NCI-H2196 (cell line): ENCODE measurements around the gene WEE2.
"Not testable (repeated sequence)": the region's sequence is repeated elsewhere in the genome, so short reads cannot be mapped to it uniquely, and the experiment has no call there.

Experiments used
- DNase-seq: peaks from one replicate; lab custom pipeline; 2025; ENCODE audit not compliant: unreplicated experiment; lab: John Stamatoyannopoulos, UW

Gene WEE2

GRCh38 chr7:141770083-141770583, 62.0 kb downstream of the WEE2 start:
- DNase-seq = not testable (repeated sequence)

- DNase-seq = no peak
Measured at GRCh38 chr7:141776374-141776773, 68.2 kb downstream of the WEE2 start, which contains the start of gene TAS2R4. TAS2R4 (plus strand) TSS chr7:141776674; CDS start chr7:141778489, 1,815 bp downstream.
